GM18502 (cell line): ENCODE measurements around the gene HOXD9.

Experiments used
- ATAC-seq: cut with Tn5 transposase; IDR thresholded peaks from one replicate; pipeline ENCODE4 v1.9.1; 2021; ENCODE audit warnings: mild to moderate bottlenecking; ENCODE audit not compliant: unreplicated experiment, poor library complexity

HOXD9 gene

DNA sequence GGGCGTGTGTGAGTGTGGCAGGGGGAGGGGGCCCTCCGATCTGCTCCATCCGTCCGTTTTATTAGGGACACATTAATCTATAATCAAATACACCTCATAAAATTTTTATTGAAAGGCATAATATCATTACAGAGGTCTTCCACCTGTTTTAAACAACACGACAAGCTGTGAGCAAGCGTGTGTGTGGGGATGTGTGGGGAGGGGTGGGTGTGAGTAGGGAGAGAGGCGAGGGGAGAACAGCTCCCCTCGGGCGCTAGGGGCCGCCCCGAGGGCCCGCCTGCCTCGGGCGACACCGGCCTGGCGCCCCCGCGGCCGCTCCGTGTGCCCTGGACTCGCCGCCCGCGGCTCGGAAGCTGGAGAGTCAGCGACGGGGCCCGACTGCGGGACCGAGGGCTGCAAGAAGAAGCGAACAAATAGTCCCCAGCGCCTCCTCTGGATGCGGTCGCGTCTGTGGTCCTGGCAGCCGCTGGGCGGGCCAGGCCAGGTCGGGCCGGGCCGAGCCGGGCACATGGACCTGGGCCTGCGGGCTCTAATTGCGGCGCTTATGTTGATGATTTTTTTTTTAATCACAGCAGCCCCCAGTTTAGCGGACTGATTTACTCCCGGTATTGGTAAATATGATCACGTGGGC, 352 bp upstream of the HOXD9 start:
- no peak for ATAC-seq

DNA sequence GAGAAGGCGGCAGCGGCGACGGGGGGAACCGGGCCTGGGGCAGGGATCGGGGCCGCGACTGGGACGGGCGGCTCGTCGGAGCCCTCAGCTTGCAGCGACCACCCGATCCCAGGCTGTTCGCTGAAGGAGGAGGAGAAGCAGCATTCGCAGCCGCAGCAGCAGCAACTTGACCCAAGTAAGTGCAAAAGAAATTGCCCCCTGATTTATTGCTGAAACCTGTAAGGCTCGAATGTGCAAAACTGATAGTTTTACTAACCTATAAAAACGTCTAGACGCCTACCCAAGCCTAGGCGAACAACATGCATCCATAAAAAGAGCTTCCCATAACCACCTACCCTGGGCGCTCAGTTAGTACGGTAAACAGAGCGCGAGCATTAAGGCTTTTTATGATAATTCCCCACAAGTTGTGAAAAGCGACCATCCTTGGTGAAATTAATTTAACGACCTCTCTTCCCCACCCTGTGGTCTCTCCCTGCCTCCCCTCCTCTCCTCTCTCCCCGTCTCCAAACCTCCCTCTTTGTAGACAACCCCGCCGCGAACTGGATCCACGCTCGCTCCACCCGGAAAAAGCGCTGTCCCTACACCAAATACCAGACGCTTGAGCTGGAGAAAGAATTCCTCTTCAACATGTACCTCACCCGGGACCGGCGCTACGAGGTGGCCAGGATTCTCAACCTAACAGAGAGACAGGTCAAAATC, 1.0 kb downstream of the HOXD9 start:
- no peak for ATAC-seq

GRCh38 chr2:176124110-176124946, 1.8 kb downstream of the HOXD9 start:
- no peak for ATAC-seq

GRCh38 chr2:176124947-176125771, 2.6 kb downstream of the HOXD9 start:
- ATAC-seq: no peak

DNA sequence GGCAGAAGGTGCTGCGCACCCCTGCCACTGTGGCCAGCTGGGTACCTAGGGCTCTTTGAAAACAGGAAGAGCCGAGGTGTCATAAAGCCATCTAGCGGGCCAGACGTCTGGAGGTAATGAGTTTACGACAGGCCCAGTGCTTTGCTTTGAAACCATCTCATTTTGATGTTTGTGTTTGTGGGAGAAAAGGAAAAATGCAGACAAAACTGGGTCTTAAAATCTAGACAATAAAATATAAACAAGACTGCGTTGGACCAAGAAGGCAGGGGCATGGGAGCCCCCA, 3.2 kb downstream of the HOXD9 start:
- no peak for ATAC-seq

DNA sequence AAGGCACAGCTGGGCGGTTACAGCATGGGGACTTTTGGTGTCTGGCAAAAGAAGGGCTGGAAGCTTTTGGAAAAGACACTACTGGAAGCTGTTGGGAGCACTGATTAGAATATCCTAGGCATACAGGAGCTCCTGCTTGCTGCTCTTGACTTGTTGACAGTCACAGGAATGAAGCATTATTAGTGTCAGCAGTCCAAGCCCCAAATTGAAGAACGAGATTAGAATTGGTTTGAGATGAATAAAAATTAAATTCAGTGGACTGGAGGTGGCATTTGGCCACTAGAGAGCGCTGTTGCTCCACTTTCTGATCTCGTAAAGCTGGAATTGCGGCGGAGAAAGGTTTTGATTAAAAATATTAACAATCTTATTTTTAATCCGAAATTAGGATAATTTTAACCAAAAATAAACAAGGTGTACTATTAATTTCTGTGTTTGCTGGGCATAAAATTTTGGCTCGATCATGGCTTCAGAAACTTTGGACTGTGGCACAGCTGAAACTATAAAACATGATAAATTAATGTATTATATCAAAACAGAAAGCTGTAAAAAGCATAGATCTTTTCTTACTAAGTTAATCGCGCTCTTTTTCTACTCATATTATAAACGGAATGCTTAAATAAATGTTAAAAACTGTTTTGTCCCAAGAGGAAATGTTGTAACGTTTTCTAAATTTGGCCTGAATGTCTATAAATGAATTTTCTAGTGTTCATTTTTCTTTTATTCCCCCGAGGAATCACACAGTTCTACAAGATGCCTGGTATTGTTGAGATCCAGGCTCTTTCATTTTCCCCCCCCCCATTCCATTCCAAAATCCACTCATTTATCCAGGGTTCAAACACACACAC, 4.6 kb downstream of the HOXD9 start:
- no peak for ATAC-seq

DNA sequence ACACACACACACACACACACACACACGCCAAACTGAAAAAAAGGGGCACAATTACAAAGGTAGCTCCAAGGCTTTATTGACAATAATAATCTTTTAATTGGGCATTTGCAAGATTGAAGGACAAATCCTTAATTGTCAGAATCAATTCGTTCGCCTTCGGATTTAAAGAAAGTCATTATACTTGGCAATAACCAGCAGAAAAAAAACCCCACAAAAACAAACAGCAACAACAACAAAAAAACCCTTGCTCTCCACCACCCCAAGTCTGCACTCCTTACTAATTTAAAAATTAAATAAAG, 5.2 kb downstream of the HOXD9 start:
- ATAC-seq: no peak

GRCh38 chr2:176128172-176128981, 5.9 kb downstream of the HOXD9 start:
- no peak for ATAC-seq

- ATAC-seq: no peak
Measured at GRCh38 chr2:176128982-176129796, 6.7 kb downstream of the HOXD9 start, which contains the start of gene HOXD8. TSS of gene HOXD8 (plus strand) at chr2:176129705. CDS start at chr2:176130367, 662 bp downstream.

DNA sequence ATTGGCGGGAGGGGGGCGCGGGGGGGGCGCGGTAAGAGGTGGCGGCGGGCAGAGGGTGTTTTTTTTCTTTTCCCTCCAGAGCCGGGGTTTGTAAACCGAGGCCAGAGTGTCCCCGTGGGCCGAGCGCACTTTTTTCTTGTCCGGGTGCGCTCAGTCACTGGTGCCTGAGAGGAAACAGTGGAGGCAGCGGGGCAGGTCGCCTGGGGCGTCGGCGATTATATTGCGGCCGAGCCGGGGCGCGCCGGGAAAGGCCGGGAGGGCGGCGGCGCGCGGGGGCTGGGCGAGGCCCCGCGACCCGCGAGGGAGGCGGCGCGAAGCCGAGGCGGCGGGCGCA, 7.3 kb downstream of the HOXD9 start:
- no peak for ATAC-seq

GRCh38 chr2:176130147-176130956, 7.8 kb downstream of the HOXD9 start:
- ATAC-seq: no peak

- no peak for ATAC-seq
Measured at GRCh38 chr2:176130957-176131847, 8.7 kb downstream of the HOXD9 start.

DNA sequence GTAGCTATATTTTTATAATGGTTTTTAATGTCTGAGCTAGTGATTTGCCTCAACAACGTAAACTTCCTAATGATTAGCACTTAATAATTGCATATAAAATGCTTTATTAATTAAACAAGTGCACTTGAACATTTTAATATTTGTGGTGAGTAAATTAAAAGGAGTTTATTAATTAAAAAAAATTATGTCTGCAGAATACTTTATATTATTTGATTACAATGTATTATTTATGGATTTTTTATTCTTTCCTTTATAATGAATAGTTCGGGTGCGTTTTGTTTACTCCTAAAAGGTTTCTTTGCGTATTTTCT, 9.3 kb downstream of the HOXD9 start:
- ATAC-seq: no peak

GRCh38 chr2:176132205-176133171, 10.0 kb downstream of the HOXD9 start:
- no peak for ATAC-seq

GRCh38 chr2:176133389-176133788, 10.9 kb downstream of the HOXD9 start:
- no peak for ATAC-seq

GRCh38 chr2:176134035-176134434, 11.5 kb downstream of the HOXD9 start:
- ATAC-seq: no peak
